Keratinocyte (primary cell): ENCODE results near the gene SCN4A. TPM values are rescaled to one million over a fixed set of nuclear protein-coding genes. Genes with fewer than 3 reads are reported as not detected.

Source experiments
- DNase-seq: peaks from one replicate; pipeline ENCODE4 v3.0.0-alpha.2; 2011; ENCODE audit warnings: low read depth, missing footprints, low spot score
- FAIRE-seq: peaks from 2 replicates; lab custom pipeline; 2011; peaks lifted over from hg19 to GRCh38; lab: Jason Lieb, UNC
- H2AFZ ChIP-seq: 2 replicates; pipeline ENCODE4 v1.6.0; 2012; ENCODE audit warnings: low read length, control low read depth, inconsistent platforms; ENCODE audit not compliant: control insufficient read depth
- H3K27ac ChIP-seq: 2 replicates; pipeline ENCODE4 v1.5.1; 2011; ENCODE audit warnings: low read length; ENCODE audit not compliant: control insufficient read depth, insufficient read depth
- H3K27me3 ChIP-seq: 3 replicates; pipeline ENCODE4 v1.6.0; 2011; ENCODE audit warnings: low read length; ENCODE audit not compliant: control insufficient read depth, insufficient read depth; ENCODE audit errors: extremely low read depth
- H3K36me3 ChIP-seq, 2 experiments: 2 replicates in 1 of 2; 3 replicates in 1 of 2; pipeline ENCODE4 v1.5.1; 2011; ENCODE audit warnings: low read length in 2 of 2, mild to moderate bottlenecking in 1 of 2; ENCODE audit not compliant: control insufficient read depth in 2 of 2, insufficient read depth in 2 of 2; ENCODE audit errors: extremely low read depth in 1 of 2
- H3K4me1 ChIP-seq: 3 replicates; pipeline ENCODE4 v1.5.1; 2011; ENCODE audit warnings: low read length; ENCODE audit not compliant: control insufficient read depth, insufficient read depth; ENCODE audit errors: extremely low read depth
- H3K4me2 ChIP-seq: 3 replicates; pipeline ENCODE4 v1.6.0; 2011; ENCODE audit warnings: low read depth, low read length; ENCODE audit not compliant: control insufficient read depth, insufficient read depth; ENCODE audit errors: extremely low read depth
- H3K4me3 ChIP-seq, 3 experiments: fragments of 200-600 bp in 1 of 3; sonication (generic) in 1 of 3; 2 replicates in 2 of 3; 3 replicates in 1 of 3; pipeline ENCODE4 v1.5.1; 2011 to 2016; ENCODE audit warnings: low read length in 3 of 3, mild to moderate bottlenecking in 3 of 3, control low read depth in 2 of 3, inconsistent platforms in 1 of 3, low read depth in 1 of 3, mixed read lengths in 1 of 3, mixed run types in 1 of 3, moderate library complexity in 1 of 3; ENCODE audit not compliant: control insufficient read depth in 2 of 3, insufficient read depth in 2 of 3; ENCODE audit errors: extremely low read depth in 1 of 3
- H3K79me2 ChIP-seq: 2 replicates; pipeline ENCODE4 v1.6.0; 2012; ENCODE audit warnings: low read length; ENCODE audit not compliant: control insufficient read depth, insufficient read depth
- H3K9ac ChIP-seq: 3 replicates; pipeline ENCODE4 v1.6.0; 2011; ENCODE audit warnings: low read length; ENCODE audit not compliant: control insufficient read depth, insufficient read depth; ENCODE audit errors: extremely low read depth
- H3K9me1 ChIP-seq: 3 replicates; pipeline ENCODE4 v1.6.0; 2011; ENCODE audit warnings: low read length; ENCODE audit not compliant: control insufficient read depth, insufficient read depth; ENCODE audit errors: extremely low read depth
- H3K9me3 ChIP-seq: 2 replicates; pipeline ENCODE4 v1.5.1; 2012; ENCODE audit warnings: low read depth, low read length; ENCODE audit not compliant: control insufficient read depth
- H4K20me1 ChIP-seq: 3 replicates; pipeline ENCODE4 v1.6.0; 2011; ENCODE audit warnings: low read length; ENCODE audit not compliant: control insufficient read depth, insufficient read depth; ENCODE audit errors: extremely low read depth
- CTCF ChIP-seq, 3 experiments: IDR thresholded peaks in 1 of 3; conservative IDR thresholded peaks in 1 of 3; optimal IDR thresholded peaks in 1 of 3; 2 replicates in 2 of 3; 3 replicates in 1 of 3; pipeline versions ENCODE3 to v1.5.1; 2011; ENCODE audit warnings: low read length in 3 of 3, mild to moderate bottlenecking in 3 of 3, moderate library complexity in 2 of 3, control low read depth in 1 of 3, inconsistent platforms in 1 of 3; ENCODE audit not compliant: insufficient read depth in 2 of 3; ENCODE audit errors: extremely low read depth in 1 of 3
- EZH2 ChIP-seq: IDR thresholded peaks from one replicate; pipeline ENCODE4 v1.6.1; 2012; ENCODE audit warnings: inconsistent platforms, mild to moderate bottlenecking, low read length, moderate library complexity
- dilution Hi-C: fragments of 300-500 bp; cut with MboI; formaldehyde crosslinking; loops from one replicate; pipeline ENCODE4 v1.7.0; 2020; ENCODE audit warnings: low sequenced_read_pairs; ENCODE audit not compliant: extremely low pct_ligation_motif_present
- polyA plus RNA-seq, 5 experiments: library from polyadenylated mRNA; depleted of rRNA in 3 of 5; stranded (reverse) in 3 of 5; stranded (forward) in 1 of 5; unstranded in 1 of 5; fragments of >200 nt; gene quantifications; 1 replicate in 1 of 5; 2 replicates in 3 of 5; 3 replicates in 1 of 5; pipeline versions ENCODE4 v1.2.1 to v1.2.3, GENCODE V29; 2011 to 2012; ENCODE audit warnings: missing spikeins in 2 of 5, low read depth in 1 of 5, low replicate concordance in 1 of 5

The SCN4A gene
- polyA plus RNA-seq, 1 donor (not counting 4 experiments of a cell fraction or from before 2014, with no cell fraction given): not detected

GRCh38 chr17:63984651-63985386 lies 12.1 kb upstream of the SCN4A start:
- peak in 1 of 3 experiments; percentile 14 for TF ChIP-seq CTCF (optimal IDR thresholded peaks at IDR 0.05 in 1 of 3, IDR thresholded peaks at IDR 0.05 in 1 of 3, conservative IDR thresholded peaks at IDR 0.05 in 1 of 3; ENCODE audit: extremely low read depth in 1 of 3, insufficient read depth in 2 of 3, low read length in 3 of 3)
- TF ChIP-seq EZH2: no peak
- peak; percentile 13 for DNase-seq

GRCh38 chr17:63984236-63984635 lies 11.5 kb upstream of the SCN4A start:
- Histone ChIP-seq H3K9me3 (no peaks in the 10 kb centered on the region), H3K9me1 (no peaks in the 10 kb centered on the region), H3K79me2 (no peaks in the 10 kb centered on the region), H3K4me3 (no peak overlapping the region), H2AFZ (no peak overlapping the region), H3K9ac (no peak overlapping the region), H3K27me3 (peaks cover 4% of the 10 kb centered on the region), H3K4me2 (no peak overlapping the region), H3K27ac (no peak overlapping the region), H3K4me1 (peaks cover 4% of the 10 kb centered on the region), H4K20me1 (no peaks in the 10 kb centered on the region), H3K36me3 (no peaks in the 10 kb centered on the region)
- dilution Hi-C loops: no loop called here
- no peak for FAIRE-seq
- DNase-seq: no peak
- TF ChIP-seq CTCF (optimal IDR thresholded peaks at IDR 0.05 in 1 of 3, IDR thresholded peaks at IDR 0.05 in 1 of 3, conservative IDR thresholded peaks at IDR 0.05 in 1 of 3; ENCODE audit: extremely low read depth in 1 of 3, insufficient read depth in 2 of 3, low read length in 3 of 3): no peak
- TF ChIP-seq EZH2: no peak

More at GRCh38 chr17:63984651-63985386, 12.1 kb upstream of the SCN4A start:
- H3K36me3 ChIP-seq: no peaks in the 10 kb centered on the region
- peaks cover 9% of the 10 kb centered on the region for H3K27me3 ChIP-seq
- H3K4me2 ChIP-seq: no peak overlapping the region
- no peak overlapping the region for H3K27ac ChIP-seq
- H3K4me1 ChIP-seq: peaks cover 4% of the 10 kb centered on the region
- dilution Hi-C loops: no loop called here
- no peaks in the 10 kb centered on the region for H3K9me1 ChIP-seq
- no peak overlapping the region for H2AFZ ChIP-seq
- H3K79me2 ChIP-seq: no peaks in the 10 kb centered on the region
- H3K9me3 ChIP-seq: no peaks in the 10 kb centered on the region
- H3K4me3 ChIP-seq: no peak overlapping the region
- no peaks in the 10 kb centered on the region for H4K20me1 ChIP-seq
- H3K9ac ChIP-seq: no peak overlapping the region
- peak; percentile 98 for FAIRE-seq
